Epithelial cell of proximal tubule (primary cell): Measurements from ENCODE around the gene HBM. TPM values are rescaled to one million over a fixed set of nuclear protein-coding genes. Genes with fewer than 3 reads are reported as not detected.
"Not testable (repeated sequence)": the region's sequence is repeated elsewhere in the genome, so short reads cannot be mapped to it uniquely, and the experiment has no call there.

Experiments used
- DNase-seq: peaks from one replicate; pipeline ENCODE4 v3.0.0-alpha.2; 2011; ENCODE audit warnings: low read depth
- H3K4me3 ChIP-seq: 2 replicates; pipeline ENCODE4 v1.5.1; 2011; ENCODE audit warnings: low read depth, mild to moderate bottlenecking, low read length
- CTCF ChIP-seq: conservative IDR thresholded peaks from 2 replicates; pipeline ENCODE4 v1.5.1; 2012; ENCODE audit warnings: low read depth, mild to moderate bottlenecking, low read length
- total RNA-seq: library from RNA; depleted of rRNA; stranded (reverse); fragments of >200 nt; gene quantifications from 2 replicates; pipeline ENCODE4 v1.2.3, GENCODE V29; 2015

Gene HBM
- total RNA-seq, 1 donor from 2014 or later, result not detected

DNA sequence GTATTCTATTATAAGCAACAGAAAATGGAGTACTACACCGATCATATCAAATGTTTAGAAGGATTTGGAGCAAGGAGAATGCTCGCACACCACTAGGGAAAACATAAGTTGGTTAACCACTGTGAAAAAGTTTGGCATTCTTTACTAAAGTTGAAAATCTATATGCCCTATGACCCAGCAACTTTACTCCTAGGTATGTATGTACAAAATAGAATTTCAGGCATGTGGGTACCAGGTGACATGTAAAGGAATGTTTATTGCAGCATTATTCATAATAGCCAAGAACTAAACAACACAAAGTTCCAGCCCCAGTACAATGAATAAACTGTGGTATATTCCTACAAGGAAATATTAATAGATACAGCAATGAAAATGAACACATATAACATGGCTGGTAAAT, 19.1 kb upstream of the HBM start:
- no peak for TF ChIP-seq CTCF
- DNase-seq, result no peak
- no peak overlapping the region for H3K4me3 ChIP-seq

- no peak for DNase-seq
- TF ChIP-seq CTCF, result no peak
- H3K4me3 ChIP-seq, result no peak overlapping the region
Observed at GRCh38 chr16:149024-149660, 16.6 kb upstream of the HBM start.

- DNase-seq, result no peak
- TF ChIP-seq CTCF, result no peak
- H3K4me3 ChIP-seq, result no peak within 1 kb of the TSS
Observed at GRCh38 chr16:152141-153128, 13.3 kb upstream of the HBM start, which contains the start of gene HBZ. TSS of gene HBZ (plus strand) at chr16:152644. CDS start at chr16:152910, 266 bp downstream.

GRCh38 chr16:153129-153521, 12.7 kb upstream of the HBM start:
- not testable (repeated sequence) for DNase-seq, H3K4me3 ChIP-seq

DNA sequence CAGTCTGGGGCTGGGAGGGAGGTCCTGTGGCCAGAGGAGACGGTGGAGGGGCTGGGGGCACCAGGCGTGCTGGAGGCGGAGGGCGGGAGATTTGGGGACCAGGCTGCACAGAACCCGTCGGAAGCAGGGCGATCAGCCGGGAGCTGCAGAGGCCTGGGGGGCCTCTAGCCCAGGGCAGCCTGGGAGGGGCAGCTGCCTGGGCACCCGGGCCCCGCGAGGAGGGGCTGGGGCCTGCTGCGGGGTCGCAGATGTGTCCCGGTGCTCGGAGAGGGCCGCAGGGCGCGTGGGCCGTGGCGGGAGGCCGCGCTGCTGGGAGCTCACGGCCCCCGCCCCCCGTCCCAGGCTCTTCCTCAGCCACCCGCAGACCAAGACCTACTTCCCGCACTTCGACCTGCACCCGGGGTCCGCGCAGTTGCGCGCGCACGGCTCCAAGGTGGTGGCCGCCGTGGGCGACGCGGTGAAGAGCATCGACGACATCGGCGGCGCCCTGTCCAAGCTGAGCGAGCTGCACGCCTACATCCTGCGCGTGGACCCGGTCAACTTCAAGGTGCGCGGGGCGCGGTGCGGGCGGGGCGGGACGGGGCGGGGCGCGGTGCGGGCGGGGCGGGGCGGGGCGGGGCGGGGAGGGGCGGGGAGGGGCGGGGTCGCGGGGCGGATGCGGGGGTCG, 12.1 kb upstream of the HBM start:
- H3K4me3 ChIP-seq, result not testable (repeated sequence)

DNA sequence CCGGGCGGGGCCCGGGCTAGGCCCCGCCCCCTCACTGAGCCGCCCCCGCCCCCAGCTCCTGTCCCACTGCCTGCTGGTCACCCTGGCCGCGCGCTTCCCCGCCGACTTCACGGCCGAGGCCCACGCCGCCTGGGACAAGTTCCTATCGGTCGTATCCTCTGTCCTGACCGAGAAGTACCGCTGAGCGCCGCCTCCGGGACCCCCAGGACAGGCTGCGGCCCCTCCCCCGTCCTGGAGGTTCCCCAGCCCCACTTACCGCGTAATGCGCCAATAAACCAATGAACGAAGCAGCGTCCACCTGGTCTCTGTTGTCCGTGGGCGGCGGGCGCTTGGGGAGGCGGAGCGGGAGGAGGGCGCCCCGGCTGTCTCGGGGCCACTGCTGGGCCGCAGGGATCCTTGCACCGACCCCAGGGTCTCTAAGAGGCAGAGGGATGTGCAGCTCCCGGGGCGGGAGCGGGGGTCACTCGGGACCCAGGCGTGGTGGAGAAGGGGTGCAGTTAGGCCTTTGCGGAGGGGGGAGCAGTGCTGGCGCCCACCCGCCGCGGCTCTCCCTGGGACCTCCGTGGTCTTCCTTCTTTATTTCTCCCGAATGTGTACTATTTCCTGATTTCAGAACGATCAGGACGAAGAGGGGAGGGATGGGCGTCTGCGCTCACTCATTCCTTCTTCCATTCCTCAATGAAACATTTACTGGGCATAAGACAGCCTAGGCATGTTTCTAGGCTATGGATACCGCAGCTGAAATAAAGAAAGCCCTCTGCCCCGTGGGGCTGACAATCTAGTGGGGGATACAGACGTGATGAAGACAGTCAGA, 11.4 kb upstream of the HBM start:
- no peak for DNase-seq
- TF ChIP-seq CTCF, result no peak
- H3K4me3 ChIP-seq, result peak overlapping the region; percentile 42

More for the DNA sequence above, 12.1 kb upstream of the HBM start:
- DNase-seq, result not testable (repeated sequence)

GRCh38 chr16:155031-155398, 10.8 kb upstream of the HBM start:
- TF ChIP-seq CTCF, result no peak
- DNase-seq, result no peak
- H3K4me3 ChIP-seq, result no peak overlapping the region
